ENCODE results near the gene TRAF3.
"Not testable (repeated sequence)": the region's sequence is repeated elsewhere in the genome, so short reads cannot be mapped to it uniquely, and the experiment has no call there.

Gene TRAF3

GRCh38 chr14:102752239-102752847 is 24.9 kb upstream of the TRAF3 start:
- no peak for DNase-seq

- no peak for DNase-seq
Measured at GRCh38 chr14:102754370-102755262, 22.6 kb upstream of the TRAF3 start.

- DNase-seq: no peak
Measured at GRCh38 chr14:102757646-102758045, 19.6 kb upstream of the TRAF3 start.

- DNase-seq: no peak
Measured at GRCh38 chr14:102758087-102758486, 19.2 kb upstream of the TRAF3 start.

- DNase-seq: no peak
Measured at GRCh38 chr14:102759456-102760187, 17.6 kb upstream of the TRAF3 start.

- no peak for DNase-seq
Measured at GRCh38 chr14:102760496-102761193, 16.6 kb upstream of the TRAF3 start.

GRCh38 chr14:102761206-102761605 is 16.0 kb upstream of the TRAF3 start:
- DNase-seq: no peak

- no peak for DNase-seq
Measured at GRCh38 chr14:102764220-102764671, 13.0 kb upstream of the TRAF3 start.

- not testable (repeated sequence) for DNase-seq
Measured at GRCh38 chr14:102765770-102766169, 11.5 kb upstream of the TRAF3 start.

- DNase-seq: no peak
Measured at GRCh38 chr14:102768223-102769048, 8.8 kb upstream of the TRAF3 start.

GRCh38 chr14:102769049-102769327 is 8.3 kb upstream of the TRAF3 start:
- no peak for DNase-seq

GRCh38 chr14:102770147-102771123 is 6.8 kb upstream of the TRAF3 start:
- no peak for DNase-seq

GRCh38 chr14:102771144-102771543 is 6.1 kb upstream of the TRAF3 start:
- no peak for DNase-seq

GRCh38 chr14:102772781-102773570 is 4.3 kb upstream of the TRAF3 start:
- no peak for DNase-seq

- DNase-seq: no peak
Measured at GRCh38 chr14:102774391-102775153, 2.7 kb upstream of the TRAF3 start.

GRCh38 chr14:102775855-102776760 is 1.1 kb upstream of the TRAF3 start:
- no peak for DNase-seq

GRCh38 chr14:102777711-102778337 is 575 bp downstream of the TRAF3 start:
- no peak for DNase-seq

All from GOT3 (cell line).